Activated CD4-positive, alpha-beta T cell treated with anti-CD3 and anti-CD28 coated beads, Interleukin-2, Interleukin-6, amounts not matched to agents 100 ng/mL and 50 ng/mL, durations not matched to agents 16 hours and 8 hours (primary cell): Measurements from ENCODE around the gene APLP1.
"Not testable (repeated sequence)": the region's sequence is repeated elsewhere in the genome, so short reads cannot be mapped to it uniquely, and the experiment has no call there.

Source experiments
- DNase-seq: peaks from one replicate; pipeline ENCODE4 v3.0.0-alpha.2; 2020

APLP1 gene

DNA sequence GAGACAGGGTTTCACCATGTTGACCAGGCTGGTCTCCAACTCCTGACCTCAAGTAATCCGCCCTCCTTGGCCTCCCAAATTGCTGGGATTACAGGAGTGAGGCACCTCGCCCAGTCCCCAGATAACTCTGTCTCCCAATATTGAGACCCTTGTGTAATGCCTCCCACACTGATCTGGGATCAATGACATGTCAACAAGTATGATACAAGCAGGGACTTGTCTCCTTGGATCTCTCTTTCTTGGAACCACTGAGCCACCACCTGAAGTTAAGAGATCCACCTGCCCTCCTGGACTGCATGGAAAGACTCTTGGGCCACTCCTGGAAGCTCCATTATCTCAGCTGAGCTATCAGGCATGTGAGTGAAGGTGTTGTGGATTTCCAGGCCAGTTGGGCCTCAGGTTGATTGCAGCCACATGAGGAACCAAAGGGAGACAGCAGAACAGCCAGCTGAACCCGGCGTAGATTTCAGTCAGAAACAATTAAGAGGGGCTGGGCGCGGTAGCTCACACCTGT is 16.9 kb downstream of the APLP1 start:
- no peak for DNase-seq

DNA sequence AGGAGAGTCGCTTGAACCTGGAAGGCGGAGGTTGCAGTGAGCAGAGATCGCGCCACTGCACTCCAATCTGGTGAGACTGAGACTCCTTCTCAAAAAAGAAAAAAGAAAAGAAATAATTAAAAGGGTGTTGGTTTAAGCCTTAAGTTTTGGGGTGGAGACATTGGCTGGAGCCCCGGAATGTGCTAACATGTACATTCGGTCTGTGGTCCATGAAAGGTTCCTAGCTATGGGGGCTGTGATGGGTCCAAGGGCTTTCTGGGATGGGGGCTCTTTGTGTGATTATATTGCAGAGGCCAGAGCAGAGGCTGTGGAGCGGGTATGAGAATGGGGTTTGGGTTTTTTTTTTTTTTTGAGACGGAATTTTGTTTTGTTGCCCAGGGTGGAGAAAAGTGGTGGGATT is 17.5 kb downstream of the APLP1 start:
- no peak for DNase-seq

DNA sequence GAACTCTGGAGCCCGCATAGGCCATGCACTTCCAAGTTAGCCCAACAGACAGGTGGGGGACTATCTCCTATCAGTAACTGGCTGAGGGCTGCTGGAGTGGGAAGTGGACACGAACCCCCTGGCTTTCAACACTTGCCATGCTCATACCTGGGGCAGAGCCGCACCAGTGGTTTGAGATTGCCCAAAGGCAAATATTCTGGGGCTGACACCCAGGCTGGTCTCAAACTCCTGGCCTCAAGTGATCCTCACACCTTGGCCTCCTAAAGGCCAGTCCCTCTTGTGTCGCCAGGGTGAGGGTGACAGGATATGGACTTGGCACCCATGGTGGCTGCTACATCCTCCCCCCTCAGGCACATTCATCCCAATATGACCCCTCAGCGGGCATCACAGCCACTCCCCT is 18.8 kb downstream of the APLP1 start:
- DNase-seq, result no peak

DNA sequence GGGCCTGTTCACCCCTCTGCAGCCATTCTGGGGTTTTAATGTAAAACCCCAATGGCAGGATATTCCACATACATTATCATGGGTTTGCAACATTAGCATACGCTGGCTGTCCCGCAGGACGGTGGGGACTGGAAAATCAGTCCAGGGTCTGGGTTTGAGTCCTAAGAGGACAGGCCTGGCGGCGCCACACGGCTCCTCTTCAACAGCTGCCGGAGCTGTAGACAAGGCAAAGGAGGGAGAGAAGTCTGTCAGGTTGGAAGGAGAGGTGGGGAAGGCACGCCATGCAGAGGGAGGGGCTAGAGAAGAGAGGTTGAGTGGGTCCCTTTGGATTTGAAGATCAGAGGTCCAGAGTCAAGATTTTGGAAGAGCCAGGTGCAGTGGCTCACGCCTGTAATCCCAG is 20.0 kb downstream of the APLP1 start:
- no peak for DNase-seq

DNA sequence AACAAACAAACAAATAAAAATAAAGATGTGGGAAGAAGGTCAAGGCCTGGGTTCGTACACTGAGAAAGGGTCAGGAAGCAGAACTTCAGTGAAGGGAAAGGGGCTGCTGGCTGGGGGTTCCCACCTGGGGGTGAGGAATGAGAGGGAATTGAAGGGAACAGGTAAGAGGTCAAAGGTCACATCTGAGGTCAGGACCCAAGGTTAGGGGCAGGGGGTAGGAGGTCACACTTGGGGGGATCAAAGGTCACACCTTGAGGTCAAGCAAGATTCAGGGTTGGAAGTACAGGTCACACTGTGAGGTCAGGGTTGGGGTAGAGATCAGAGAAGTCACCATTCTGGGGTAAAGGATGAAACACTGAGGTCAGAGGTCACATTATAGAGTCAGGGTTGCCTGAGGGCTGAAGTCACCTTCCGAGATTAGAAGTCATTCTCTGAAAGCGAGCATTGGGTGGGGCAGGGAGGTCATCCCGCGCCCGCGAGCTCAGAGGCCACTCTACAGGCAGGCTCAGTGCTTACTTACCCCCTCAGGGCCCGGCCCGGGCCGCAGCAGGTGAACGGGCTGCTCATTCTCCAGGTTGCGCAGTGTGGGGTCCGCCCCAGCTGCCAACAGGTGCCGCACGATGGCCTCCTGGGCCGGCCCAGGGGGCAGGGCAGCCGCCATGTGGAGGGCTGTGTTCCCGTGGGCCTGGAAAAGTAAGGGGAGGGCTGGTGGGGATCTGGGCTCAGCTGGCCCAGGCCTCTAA is 21.2 kb downstream of the APLP1 start:
- DNase-seq, result no peak

DNA sequence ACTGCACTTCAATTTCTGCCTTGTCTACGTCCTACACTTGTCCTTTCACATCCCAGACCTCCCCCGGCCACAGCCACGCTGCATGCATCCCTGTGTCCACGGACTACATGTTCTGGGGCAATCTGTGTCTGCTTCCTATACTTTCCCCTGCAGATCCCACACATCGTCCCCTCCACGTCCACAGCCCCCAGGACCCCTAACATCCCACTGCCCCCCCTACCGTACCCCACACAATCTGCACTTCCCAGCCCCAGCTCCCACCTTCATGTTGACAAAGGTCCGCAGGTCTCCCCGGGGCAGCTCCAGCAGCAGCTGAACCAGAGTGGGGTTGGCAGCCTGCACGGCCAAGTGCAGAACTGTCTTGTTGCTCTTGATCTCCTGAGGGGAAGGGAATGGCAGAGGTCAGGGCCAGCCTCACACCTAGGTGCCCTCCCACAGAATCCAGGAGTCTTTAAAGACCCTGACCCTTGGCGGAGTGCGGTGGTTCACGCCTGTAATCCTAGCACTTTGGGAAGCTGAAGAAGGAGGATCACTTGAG is 21.8 kb downstream of the APLP1 start:
- DNase-seq, result no peak

DNA sequence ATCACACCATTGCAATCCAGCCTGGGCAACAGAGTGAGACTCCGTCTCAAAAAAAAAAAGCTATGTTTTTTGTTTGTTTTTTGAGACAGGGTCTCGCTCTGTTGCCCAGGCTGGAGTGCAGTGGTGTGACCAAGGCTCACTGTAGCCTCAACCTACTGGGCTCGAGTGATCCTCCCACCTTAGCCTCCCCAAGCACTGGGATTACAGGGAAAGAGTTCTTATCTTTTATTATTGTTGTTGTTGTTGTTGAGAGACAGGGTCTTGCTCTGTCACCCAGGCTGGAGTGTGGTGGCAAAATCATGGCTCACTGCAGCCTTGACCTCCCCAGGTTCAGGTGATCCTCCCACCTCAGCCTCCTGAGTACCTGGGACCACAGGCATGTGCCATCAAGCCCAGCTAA is 23.4 kb downstream of the APLP1 start:
- not testable (repeated sequence) for DNase-seq

DNA sequence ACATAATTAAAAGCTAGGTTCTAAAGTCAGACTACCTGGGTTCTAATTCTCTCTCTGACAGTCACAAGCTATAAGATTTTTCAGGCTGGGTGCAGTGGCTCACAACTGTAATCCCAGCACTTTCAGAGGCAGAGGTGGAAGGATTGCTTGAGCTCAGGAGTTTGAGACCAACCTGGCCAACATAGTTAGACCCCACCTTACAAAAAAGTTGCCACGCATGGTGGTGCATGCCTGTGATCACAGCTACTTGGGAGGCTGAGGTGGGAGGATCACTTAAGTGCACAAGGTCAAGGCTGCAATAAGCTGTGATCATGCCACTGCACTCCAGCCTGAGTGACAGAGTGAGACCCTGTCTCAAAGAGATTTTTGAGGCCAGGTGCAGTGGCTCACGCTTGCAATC is 26.0 kb downstream of the APLP1 start:
- no peak for DNase-seq

DNA sequence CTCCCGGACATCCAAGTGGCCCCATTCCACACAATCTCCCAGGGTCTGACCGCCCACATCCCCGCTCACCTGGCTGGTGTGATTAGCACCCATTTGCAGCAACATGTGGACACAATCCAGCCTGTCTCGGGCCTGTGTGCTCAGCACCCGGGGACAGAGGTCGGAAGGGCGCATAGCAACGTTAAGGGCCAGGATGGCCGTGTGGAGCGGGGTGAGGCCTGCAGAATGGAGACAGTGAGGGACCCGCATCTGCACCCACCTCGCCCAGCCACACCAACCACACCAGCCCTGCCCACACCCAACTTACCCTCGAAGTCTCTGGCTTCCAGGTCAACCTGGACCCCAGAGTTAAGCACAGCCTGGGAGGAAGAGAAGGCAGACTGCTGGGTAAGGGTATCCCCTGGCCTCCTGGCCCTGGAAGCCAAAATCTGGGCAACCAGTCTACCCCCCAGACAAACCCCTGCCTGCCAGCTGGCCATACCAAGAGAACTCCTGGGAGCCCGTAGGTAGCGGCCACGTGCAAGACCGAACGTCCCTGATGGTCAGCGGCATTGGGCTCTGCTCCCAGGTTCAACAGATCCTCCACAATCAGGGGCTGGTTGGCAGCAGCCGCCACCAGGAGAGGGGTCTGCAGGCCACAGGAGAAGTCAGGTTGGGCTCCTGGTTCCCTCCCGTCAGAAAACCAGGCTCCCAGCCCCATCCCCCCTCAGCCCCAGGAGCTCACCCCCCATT is 27.7 kb downstream of the APLP1 start:
- no peak for DNase-seq

DNA sequence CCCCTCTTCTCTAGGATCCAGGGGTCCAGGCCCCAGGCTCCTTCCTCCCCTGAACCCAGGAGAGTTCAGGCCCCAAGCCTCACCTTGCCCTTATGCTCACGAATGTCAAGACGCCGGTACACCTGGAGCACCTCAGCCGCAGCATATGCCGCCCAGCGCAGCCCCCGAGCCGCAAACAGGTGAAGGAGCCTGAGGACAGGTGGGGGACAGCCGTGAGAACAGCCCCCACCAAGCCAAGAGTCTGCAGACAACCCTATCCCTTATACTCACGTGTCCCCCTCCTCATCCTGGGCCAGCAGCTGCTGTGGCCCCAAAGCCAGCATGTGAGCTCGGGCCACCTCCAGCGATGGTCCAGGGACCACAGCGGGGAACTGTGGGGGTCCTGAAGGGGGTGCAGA is 28.3 kb downstream of the APLP1 start:
- no peak for DNase-seq

DNA sequence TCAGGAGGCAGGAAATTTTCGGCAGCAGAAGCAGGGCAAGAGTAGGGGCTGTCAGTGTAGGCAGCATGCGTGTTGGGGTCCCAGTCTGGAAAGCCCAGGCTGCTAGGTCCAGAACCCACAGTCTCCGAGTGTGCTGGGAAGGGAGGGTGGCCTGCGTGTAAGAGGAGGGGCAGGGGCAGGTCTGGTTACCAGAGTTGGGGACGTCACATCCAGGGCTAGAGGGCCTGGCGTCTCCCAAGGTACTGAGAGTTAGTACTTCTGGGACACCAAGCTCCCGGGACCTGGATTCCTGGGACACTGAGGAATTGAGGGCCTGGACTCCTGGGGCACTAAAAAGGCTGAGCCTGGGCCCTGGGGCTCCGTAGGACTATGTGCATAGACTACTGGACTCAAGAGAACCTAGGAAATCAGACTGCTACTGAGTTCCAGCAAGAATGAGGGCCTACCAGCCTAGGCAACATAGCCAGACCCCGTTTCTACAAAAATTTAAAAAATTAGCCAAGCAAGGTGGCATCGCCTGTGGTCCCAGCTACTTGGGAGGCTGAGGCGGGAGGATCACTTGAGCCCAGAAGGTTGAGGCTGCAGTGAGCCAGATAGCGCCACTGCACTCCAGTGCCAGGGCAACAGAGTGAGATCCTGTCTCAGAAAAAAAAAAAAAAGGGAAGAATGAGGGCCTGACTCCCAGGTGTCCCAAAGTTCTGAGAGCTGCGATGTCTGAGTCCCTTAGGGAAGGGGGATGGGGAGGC is 29.5 kb downstream of the APLP1 start:
- no peak for DNase-seq

DNA sequence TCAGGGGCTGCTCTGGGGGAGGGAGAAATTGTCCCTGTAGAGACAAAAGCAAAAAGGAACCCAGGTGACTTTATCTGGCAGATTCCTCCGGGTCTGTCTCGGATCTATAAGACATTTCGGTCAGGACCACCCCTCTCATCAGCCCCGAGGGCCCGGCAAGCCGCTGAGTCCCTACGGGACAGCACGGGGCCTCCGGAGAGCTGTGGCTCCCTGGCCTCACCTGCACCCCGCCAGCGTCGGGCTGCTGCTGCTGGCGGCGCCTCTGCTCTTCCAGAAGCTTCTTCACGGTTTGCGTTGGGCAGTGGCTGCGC is 30.1 kb downstream of the APLP1 start:
- peak; percentile 17 for DNase-seq

DNA sequence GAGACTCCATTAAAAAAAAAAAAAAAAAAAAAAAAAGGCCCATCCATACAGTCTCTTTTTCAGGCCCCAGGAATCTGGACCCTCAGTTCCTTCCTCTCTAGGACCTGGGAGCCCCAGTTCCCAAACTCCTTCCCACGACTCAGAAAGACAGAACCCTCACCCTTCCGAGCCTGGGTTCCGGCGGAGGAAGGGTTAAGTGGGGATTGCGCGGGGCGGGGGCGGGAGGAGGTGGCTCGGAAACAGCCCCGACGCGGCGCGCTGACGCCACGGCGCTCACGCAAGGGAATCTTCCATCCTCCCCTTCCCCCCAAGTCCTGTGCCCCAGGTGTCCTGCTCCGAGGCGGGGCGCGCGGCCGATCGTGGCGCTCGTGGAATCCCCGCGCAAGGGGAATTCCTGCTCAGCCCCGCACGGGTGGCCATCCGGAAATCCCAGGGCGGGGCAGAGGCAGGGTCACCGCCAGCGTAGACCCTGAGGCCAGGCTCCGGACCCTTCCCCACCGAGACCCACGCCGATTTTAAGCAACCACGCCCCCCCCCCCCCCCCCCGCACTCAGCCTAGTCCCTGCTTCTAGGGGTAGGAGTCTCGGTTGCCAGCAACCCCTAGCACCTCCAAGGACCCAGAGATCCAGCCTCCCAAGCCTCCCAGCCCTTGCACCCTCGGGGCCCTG is 31.3 kb downstream of the APLP1 start:
- peak; percentile 91 for DNase-seq

DNA sequence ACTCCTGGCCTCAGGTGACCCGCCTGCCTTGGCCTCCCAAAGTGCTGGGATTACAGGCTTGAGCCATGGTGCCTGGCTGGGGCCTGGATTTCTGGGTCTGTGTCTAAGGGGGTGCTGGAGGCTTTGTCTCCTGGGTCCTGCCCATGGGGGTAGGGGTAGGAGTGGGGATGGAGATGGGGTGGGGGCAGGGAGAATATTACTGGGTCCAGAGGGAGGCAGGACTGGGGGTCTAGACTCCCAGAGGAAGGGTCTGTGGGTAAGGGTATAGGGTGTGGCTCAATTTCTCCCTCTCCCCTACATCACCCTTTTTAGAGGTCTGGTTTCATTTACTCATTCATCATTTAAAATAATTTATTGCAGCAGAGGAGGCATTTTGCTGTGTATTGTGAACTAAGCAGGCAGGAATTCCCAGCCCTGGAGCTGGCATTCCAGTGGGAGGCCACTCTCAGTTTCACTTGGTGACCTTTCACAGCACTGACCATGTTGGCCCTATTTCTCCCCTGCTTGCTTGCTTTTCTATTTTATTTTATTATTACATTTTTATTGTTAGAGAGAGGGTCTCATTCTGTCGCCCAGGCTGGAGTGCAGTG is 32.8 kb downstream of the APLP1 start:
- no peak for DNase-seq

DNA sequence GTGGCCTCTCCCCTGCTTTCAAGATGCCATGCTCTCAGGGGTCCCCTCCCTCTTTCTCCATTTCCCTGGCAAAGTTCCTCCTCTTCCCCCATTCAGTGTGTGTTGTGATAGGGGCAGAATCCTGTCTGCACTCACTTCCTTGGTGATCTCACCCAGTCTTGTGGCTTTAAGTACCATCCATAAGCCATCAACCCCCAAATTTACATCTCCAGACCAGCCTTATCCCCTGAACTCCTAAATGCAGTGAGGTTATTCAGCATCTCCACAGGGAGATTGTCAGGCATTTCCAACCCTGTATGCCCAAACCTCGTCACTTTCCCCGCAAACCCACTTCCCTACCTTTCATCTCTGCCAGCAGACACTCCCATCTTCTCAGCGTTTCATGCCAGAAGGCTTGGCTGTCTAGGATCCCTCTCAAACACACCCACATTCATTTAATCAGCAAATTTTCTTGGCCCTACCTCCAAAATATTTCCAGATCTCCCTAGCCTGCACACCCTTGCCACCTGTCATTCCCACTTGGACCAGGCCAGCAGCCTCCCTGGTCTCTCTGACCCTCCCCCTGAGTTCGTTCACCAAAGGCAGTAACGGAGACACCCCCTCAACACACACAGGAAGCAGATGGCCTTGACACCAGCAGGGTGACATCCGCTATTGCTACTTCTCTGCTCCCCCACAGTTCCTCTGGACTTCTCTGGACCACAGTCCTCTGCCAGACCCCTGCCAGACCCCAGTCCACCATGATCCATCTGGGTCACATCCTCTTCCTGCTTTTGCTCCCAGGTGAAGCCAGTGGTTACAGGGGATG is 33.7 kb downstream of the APLP1 start, which contains the start of gene HCST:
Gene HCST (plus strand): TSS at position 676 of the 808 bp plus-strand sequence. CDS start 65 bp downstream, at position 741.
- DNase-seq, result peak; percentile 66

DNA sequence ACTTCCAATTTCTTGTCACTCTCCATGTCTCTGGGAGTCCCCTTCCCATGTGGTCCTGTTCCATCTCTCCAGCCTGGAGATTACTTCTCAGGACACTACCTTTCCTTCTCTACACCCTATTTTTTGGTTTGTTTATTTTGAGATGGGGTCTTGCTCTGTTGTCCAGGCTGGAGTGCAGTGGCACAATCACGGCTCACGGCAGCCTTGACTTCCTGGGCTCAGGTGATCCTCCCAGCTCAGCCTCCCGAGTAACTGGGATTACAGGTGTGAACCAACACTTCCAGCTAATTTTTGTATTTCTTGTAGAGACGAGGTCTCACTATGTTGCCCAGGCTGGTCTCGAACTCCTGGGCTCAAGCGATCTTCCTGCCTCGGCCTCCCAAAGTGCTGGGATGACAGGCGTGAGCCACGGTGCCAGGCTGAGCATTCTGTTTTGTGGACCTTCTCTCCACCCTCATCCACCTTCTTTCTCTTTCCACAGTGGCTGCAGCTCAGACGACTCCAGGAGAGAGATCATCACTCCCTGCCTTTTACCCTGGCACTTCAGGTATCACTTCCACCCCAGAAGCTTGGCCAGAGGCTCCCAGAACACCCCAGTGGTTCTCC is 34.6 kb downstream of the APLP1 start:
- no peak for DNase-seq

DNA sequence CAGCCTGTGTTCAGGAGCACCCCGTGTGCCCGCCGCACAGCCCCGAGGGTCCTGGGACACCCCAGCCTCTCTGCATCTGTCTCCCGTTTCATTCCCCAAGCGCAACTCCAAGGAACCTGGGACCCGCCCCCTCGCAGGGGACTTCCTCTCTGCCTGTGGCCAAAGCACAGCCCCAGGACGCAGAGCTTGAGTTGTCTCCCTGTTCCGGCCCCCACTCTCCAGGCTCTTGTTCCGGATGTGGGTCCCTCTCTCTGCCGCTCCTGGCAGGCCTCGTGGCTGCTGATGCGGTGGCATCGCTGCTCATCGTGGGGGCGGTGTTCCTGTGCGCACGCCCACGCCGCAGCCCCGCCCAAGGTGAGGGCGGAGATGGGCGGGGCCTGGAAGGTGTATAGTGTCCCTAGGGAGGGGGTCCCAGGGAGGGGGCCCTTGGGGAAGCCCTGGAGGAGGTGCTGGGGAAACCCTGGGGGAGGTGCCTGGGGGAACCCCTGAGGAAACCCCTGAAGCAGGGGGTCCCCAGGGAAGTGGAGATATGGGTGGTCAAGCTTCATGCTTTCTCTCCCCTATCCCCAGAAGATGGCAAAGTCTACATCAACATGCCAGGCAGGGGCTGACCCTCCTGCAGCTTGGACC is 35.3 kb downstream of the APLP1 start:
- DNase-seq, result peak; percentile 96

DNA sequence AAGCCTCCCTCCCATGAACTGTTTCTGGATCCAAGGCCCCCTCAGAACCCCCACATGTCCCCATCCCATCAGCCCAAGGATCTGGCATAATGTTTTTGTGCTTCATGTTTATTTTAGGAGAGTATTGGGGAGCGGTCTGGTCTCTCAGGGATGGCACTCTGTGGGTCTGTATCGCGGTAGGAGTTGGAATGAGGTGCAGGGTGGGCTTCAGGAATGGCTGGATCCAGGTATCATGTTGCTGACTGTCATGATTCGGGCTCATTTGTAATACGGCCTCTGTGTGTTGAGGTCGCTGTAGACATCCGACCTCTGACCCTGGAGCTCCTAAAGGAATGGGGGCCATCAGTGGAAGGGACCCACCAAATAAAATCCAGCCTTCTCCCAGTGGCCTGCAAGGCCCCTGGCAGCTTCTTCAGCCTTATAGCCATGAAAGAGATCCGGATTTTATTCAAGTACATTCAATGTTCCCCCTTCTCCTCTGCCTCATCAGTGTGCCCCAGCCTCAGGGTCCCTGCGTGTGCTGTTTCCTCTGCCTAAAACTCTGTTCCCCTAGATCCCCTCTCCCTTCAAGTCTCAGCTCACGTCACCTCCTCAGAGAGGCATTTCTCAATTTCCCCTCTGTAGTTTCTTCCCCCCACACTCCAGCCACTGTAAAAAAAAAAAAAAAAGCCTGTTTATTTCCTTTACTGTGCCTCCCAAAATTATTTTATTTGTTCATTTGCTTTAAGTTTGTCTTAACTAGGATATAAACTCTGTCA is 36.1 kb downstream of the APLP1 start:
- DNase-seq, result no peak

DNA sequence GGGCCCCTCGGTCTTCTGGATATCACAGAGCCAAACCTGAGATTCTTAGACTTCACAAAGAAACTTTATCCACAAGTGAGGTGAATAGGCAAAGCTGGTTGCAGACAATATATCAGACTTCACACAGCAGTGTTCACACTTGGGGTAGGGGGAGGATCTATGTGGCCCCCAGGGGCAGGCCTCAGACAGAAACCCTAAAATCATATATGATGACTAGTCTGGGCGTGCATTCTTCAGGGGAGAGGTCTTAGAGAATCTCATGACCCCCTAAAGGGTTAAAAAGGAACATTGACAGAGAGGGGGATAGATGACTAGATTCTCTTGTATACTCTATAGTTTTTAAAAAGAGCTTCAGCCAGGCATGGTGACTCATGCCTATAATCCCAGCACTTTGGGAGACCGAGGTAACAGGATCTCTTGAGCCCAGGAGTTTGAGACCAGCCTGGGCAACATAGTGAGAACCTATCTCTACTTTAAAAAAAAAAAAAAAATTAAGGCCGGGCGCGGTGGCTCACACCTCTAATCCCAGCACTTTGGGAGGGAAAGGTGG is 36.9 kb downstream of the APLP1 start:
- no peak for DNase-seq

DNA sequence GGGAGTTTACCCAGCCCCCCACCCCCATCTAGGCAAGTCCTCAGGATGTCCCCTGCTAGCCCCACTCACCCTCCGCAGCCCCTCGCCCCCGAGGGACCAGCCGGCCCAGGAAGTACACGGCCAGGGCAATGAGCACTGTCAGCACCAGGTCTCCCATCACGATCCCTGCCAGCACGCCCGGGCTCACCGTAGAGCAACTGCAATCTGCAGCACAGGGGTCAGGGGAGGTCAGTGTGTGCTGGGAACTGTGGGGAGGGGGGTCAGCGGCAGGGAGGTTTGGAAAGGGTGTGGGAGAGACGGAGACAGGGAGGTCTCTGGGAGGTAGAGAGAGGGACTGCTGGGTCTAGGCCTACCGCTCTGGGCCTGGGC is 39.0 kb downstream of the APLP1 start:
- DNase-seq, result no peak
